ENCODE results near the gene ACACA. TPM values are rescaled to one million over a fixed set of nuclear protein-coding genes. Genes with fewer than 3 reads are reported as not detected.

ACACA gene
- total and polyA plus RNA-seq, 2 donors (not counting 3 experiments of a cell fraction or from before 2014, with no cell fraction given) = 55.3 to 124 TPM

GRCh38 chr17:37400505-37400904 is 6.1 kb downstream of the ACACA start:
- no peak overlapping the region for H3K27ac ChIP-seq (ENCODE audit: insufficient read depth, low read depth, low read length)
- dilution Hi-C loops (cut with MboI; ENCODE audit: extremely low pct_ligation_motif_present, low sequenced_read_pairs) (no loop called here), intact Hi-C loops (cut with micrococcal nuclease) (no loop called here)
- no peaks in the 10 kb centered on the region for H4K20me1 ChIP-seq (replicated peaks; ENCODE audit: control insufficient read depth, extremely low read depth, insufficient read depth, low read length)
- no peak overlapping the region for H3K9ac ChIP-seq (replicated peaks; ENCODE audit: extremely low read depth, insufficient read depth, low read length)
- POLR2A ChIA-PET = no interaction called here
- H3K9me1 ChIP-seq (replicated peaks; ENCODE audit: control insufficient read depth, extremely low read depth, insufficient read depth, low read length) = no peaks in the 10 kb centered on the region
- no TSS peak for BruUV-seq (replicated peaks)
- no peaks in the 10 kb centered on the region for H3K9me3 ChIP-seq (replicated peaks; ENCODE audit: control insufficient read depth, insufficient read depth, low read length)
- H2AFZ ChIP-seq (ENCODE audit: low read depth, low read length) = no peak overlapping the region
- peaks cover 18% of the 10 kb centered on the region for H3K79me2 ChIP-seq (ENCODE audit: control insufficient read depth, insufficient read depth, low read length)
- no peak for DNase-seq (ENCODE audit: low read depth, low spot score)
- H3K4me3 ChIP-seq (replicated peaks in 1 of 3; ENCODE audit: insufficient read depth in 1 of 3, low read depth in 1 of 3, low read length in 3 of 3) = no peak overlapping the region
- CTCF ChIA-PET = interaction anchor here (2.7 kb wide), 1 partner anchor 27 kb away, joined by 13 read pairs; no protein-coding TSS in a partner anchor
- no peak for FAIRE-seq
- TF ChIP-seq GATA2 (IDR thresholded peaks at IDR 0.05; ENCODE audit: insufficient read depth, insufficient read length, low read depth, low read length) (no peak), POLR2AphosphoS5 (IDR thresholded peaks at IDR 0.05; ENCODE audit: insufficient read depth, low read depth, low read length) (no peak), EZH2 (IDR thresholded peaks at IDR 0.05; ENCODE audit: borderline replicate concordance, low read depth, low read length, severe bottlenecking) (no peak), MYC (IDR thresholded peaks at IDR 0.05; ENCODE audit: low read depth, low read length) (no peak), POLR2A (IDR thresholded peaks at IDR 0.05; ENCODE audit: low read depth, low read length) (no peak), FOS (IDR thresholded peaks at IDR 0.05; ENCODE audit: borderline replicate concordance, insufficient read depth, low read length) (no peak), JUN (IDR thresholded peaks at IDR 0.05; ENCODE audit: borderline replicate concordance, insufficient read depth, insufficient read length, low read depth) (no peak)
- TF ChIP-seq, protein P1, sequence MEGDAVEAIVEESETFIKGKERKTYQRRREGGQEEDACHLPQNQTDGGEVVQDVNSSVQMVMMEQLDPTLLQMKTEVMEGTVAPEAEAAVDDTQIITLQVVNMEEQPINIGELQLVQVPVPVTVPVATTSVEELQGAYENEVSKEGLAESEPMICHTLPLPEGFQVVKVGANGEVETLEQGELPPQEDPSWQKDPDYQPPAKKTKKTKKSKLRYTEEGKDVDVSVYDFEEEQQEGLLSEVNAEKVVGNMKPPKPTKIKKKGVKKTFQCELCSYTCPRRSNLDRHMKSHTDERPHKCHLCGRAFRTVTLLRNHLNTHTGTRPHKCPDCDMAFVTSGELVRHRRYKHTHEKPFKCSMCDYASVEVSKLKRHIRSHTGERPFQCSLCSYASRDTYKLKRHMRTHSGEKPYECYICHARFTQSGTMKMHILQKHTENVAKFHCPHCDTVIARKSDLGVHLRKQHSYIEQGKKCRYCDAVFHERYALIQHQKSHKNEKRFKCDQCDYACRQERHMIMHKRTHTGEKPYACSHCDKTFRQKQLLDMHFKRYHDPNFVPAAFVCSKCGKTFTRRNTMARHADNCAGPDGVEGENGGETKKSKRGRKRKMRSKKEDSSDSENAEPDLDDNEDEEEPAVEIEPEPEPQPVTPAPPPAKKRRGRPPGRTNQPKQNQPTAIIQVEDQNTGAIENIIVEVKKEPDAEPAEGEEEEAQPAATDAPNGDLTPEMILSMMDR (IDR thresholded peaks at IDR 0.05; ENCODE audit: extremely low read depth in 1 of 2, insufficient read depth in 1 of 2, low read depth in 1 of 2, low read length in 2 of 2) = no peak
- TF ChIP-seq, protein P2, sequence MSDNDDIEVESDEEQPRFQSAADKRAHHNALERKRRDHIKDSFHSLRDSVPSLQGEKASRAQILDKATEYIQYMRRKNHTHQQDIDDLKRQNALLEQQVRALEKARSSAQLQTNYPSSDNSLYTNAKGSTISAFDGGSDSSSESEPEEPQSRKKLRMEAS (IDR thresholded peaks at IDR 0.05; ENCODE audit: insufficient read depth, insufficient read length) = no peak
- no peaks in the 10 kb centered on the region for H3K36me3 ChIP-seq (ENCODE audit: control insufficient read depth in 2 of 2, extremely low read depth in 1 of 2, insufficient read depth in 2 of 2, low read length in 2 of 2)
- H3K4me1 ChIP-seq (ENCODE audit: control insufficient read depth, extremely low read depth, insufficient read depth, low read length) = peaks cover 13% of the 10 kb centered on the region
- no peaks in the 10 kb centered on the region for H3K27me3 ChIP-seq (ENCODE audit: control insufficient read depth in 2 of 2, insufficient read depth in 2 of 2, low read length in 2 of 2)
- no peak overlapping the region for H3K4me2 ChIP-seq (ENCODE audit: insufficient read depth, low read length)

Measured in endothelial cell of umbilical vein (primary cell).